HEK293 (cell line): Measurements from ENCODE around the gene EGR4.

Source experiments
- EGR2 ChIP-seq: fragments of 450-650 bp; formaldehyde crosslinking; IDR thresholded peaks from 2 replicates; pipeline ENCODE4 v1.5.1; 2016; ENCODE audit warnings: low read depth, missing biosample characterization, missing genetic modification characterization
- KLF16 ChIP-seq: fragments of 450-650 bp; formaldehyde crosslinking; IDR thresholded peaks from 2 replicates; pipeline ENCODE4 v1.5.1; 2017; ENCODE audit warnings: missing biosample characterization, missing genetic modification characterization
- ZFP3 ChIP-seq: fragments of 450-650 bp; formaldehyde crosslinking; IDR thresholded peaks from 2 replicates; pipeline ENCODE4 v1.5.1; 2016; ENCODE audit warnings: low read depth, missing biosample characterization, missing genetic modification characterization
- ZNF24 ChIP-seq: fragments of 450-650 bp; formaldehyde crosslinking; IDR thresholded peaks from 2 replicates; pipeline ENCODE4 v1.5.1; 2016; ENCODE audit warnings: missing biosample characterization, missing genetic modification characterization
- ZNF274 ChIP-seq, 2 experiments: fragments of 200-500 bp in 1 of 2; fragments of 450-650 bp in 1 of 2; sonication (Bioruptor generic) in 1 of 2; formaldehyde crosslinking in 1 of 2; IDR thresholded peaks; 2 replicates each; pipeline versions ENCODE4 v1.5.1 to v1.6.1; 2014 to 2016; ENCODE audit warnings: borderline replicate concordance in 1 of 2, inconsistent platforms in 1 of 2, low read length in 1 of 2, missing biosample characterization in 1 of 2, missing genetic modification characterization in 1 of 2
- ZNF324 ChIP-seq: fragments of 450-650 bp; formaldehyde crosslinking; IDR thresholded peaks from 2 replicates; pipeline ENCODE4 v1.5.1; 2016; ENCODE audit warnings: missing biosample characterization, missing genetic modification characterization
- ZNF521 ChIP-seq: fragments of 450-650 bp; formaldehyde crosslinking; IDR thresholded peaks from 2 replicates; pipeline ENCODE4 v1.5.1; 2017; ENCODE audit warnings: missing biosample characterization, mild to moderate bottlenecking, missing genetic modification characterization
- ZNF560 ChIP-seq: fragments of 450-650 bp; formaldehyde crosslinking; IDR thresholded peaks from 2 replicates; pipeline ENCODE4 v1.5.1; 2017; ENCODE audit warnings: missing biosample characterization, missing genetic modification characterization, borderline replicate concordance
- ZNF701 ChIP-seq: fragments of 450-650 bp; formaldehyde crosslinking; IDR thresholded peaks from 2 replicates; pipeline ENCODE4 v1.5.1; 2016; ENCODE audit warnings: missing biosample characterization, missing genetic modification characterization
- TF ChIP-seq, protein P1 (sequence below): fragments of 450-650 bp; formaldehyde crosslinking; IDR thresholded peaks from 2 replicates; pipeline ENCODE4 v1.5.1; 2016; ENCODE audit warnings: missing biosample characterization, missing genetic modification characterization
- TF ChIP-seq, protein P2 (sequence below): fragments of 450-650 bp; formaldehyde crosslinking; IDR thresholded peaks from 2 replicates; pipeline ENCODE4 v1.5.1; 2016; ENCODE audit warnings: missing biosample characterization, missing genetic modification characterization
- TF ChIP-seq, protein P3 (sequence below): fragments of 450-650 bp; formaldehyde crosslinking; IDR thresholded peaks from 2 replicates; pipeline ENCODE4 v1.5.1; 2016; ENCODE audit warnings: missing biosample characterization, missing genetic modification characterization

DNA sequence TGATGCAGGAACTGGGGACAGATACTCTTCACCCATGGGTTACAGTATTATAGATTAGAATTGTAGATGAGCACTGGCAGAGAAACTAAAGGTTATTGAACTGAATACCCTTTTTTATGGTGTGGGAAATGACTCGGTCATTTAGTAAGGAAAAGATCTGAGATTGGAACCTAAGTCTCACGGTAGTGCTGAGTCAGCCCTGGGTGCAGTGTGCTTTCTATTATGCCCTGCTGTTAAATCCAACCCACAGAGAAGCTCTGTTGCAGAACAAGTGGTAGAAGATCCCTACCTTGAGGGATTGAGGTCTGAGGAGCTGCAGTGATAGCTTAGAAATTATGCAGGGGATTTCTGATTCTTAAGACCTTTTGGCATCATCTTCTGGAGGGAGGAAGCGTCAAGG lies 46.5 kb downstream of the EGR4 start:
- no peak for TF ChIP-seq ZNF560 (tag by site-specific recombination)
- no peak for TF ChIP-seq ZFP3 (tag by site-specific recombination)
- TF ChIP-seq, protein P1, sequence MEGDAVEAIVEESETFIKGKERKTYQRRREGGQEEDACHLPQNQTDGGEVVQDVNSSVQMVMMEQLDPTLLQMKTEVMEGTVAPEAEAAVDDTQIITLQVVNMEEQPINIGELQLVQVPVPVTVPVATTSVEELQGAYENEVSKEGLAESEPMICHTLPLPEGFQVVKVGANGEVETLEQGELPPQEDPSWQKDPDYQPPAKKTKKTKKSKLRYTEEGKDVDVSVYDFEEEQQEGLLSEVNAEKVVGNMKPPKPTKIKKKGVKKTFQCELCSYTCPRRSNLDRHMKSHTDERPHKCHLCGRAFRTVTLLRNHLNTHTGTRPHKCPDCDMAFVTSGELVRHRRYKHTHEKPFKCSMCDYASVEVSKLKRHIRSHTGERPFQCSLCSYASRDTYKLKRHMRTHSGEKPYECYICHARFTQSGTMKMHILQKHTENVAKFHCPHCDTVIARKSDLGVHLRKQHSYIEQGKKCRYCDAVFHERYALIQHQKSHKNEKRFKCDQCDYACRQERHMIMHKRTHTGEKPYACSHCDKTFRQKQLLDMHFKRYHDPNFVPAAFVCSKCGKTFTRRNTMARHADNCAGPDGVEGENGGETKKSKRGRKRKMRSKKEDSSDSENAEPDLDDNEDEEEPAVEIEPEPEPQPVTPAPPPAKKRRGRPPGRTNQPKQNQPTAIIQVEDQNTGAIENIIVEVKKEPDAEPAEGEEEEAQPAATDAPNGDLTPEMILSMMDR (tag by site-specific recombination): no peak
- TF ChIP-seq KLF16: no peak
- TF ChIP-seq ZNF324: no peak
- TF ChIP-seq, protein P2, sequence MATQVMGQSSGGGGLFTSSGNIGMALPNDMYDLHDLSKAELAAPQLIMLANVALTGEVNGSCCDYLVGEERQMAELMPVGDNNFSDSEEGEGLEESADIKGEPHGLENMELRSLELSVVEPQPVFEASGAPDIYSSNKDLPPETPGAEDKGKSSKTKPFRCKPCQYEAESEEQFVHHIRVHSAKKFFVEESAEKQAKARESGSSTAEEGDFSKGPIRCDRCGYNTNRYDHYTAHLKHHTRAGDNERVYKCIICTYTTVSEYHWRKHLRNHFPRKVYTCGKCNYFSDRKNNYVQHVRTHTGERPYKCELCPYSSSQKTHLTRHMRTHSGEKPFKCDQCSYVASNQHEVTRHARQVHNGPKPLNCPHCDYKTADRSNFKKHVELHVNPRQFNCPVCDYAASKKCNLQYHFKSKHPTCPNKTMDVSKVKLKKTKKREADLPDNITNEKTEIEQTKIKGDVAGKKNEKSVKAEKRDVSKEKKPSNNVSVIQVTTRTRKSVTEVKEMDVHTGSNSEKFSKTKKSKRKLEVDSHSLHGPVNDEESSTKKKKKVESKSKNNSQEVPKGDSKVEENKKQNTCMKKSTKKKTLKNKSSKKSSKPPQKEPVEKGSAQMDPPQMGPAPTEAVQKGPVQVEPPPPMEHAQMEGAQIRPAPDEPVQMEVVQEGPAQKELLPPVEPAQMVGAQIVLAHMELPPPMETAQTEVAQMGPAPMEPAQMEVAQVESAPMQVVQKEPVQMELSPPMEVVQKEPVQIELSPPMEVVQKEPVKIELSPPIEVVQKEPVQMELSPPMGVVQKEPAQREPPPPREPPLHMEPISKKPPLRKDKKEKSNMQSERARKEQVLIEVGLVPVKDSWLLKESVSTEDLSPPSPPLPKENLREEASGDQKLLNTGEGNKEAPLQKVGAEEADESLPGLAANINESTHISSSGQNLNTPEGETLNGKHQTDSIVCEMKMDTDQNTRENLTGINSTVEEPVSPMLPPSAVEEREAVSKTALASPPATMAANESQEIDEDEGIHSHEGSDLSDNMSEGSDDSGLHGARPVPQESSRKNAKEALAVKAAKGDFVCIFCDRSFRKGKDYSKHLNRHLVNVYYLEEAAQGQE (tag by site-specific recombination): no peak
- no peak for TF ChIP-seq ZNF521 (tag by site-specific recombination)
- TF ChIP-seq ZNF24: no peak
- TF ChIP-seq EGR2 (tag by site-specific recombination): no peak
- no peak for TF ChIP-seq ZNF701 (tag by site-specific recombination)
- TF ChIP-seq, protein P3, sequence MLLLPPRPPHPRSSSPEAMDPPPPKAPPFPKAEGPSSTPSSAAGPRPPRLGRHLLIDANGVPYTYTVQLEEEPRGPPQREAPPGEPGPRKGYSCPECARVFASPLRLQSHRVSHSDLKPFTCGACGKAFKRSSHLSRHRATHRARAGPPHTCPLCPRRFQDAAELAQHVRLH (tag by site-specific recombination): no peak
- no peak for TF ChIP-seq ZNF274 (IDR thresholded peaks at IDR 0.05; ENCODE audit: low read length)
- no peak for TF ChIP-seq ZNF274 (tag by site-specific recombination; IDR thresholded peaks at IDR 0.05; ENCODE audit: borderline replicate concordance)
